HEK293T (cell line): Measurements from ENCODE around the gene ELP5.

Experiments
- ARNT ChIP-seq: fragments of 450-650 bp; IDR thresholded peaks from 2 replicates; pipeline ENCODE4 v1.6.1; 2017; ENCODE audit warnings: mild to moderate bottlenecking
- FOXK2 ChIP-seq: fragments of 450-650 bp; IDR thresholded peaks from 2 replicates; pipeline ENCODE4 v1.6.1; 2016; ENCODE audit warnings: mild to moderate bottlenecking
- LEF1 ChIP-seq: fragments of 450-650 bp; IDR thresholded peaks from 2 replicates; pipeline ENCODE4 v1.6.1; 2017; ENCODE audit warnings: mild to moderate bottlenecking, borderline replicate concordance

DNA sequence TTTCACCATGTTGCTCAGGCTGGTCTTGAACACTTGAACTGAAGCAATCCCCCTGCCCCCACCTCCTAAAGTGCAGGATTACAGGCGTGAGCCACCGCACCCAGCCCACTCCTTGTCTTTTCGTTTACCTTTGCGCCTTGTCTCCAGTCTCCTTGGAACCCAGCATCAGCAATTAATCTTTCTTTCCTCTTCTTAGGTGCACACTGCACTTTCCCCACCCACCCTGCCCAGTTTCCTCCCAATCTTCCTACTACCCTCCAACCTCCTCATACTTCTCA is 11.7 kb downstream of the ELP5 start:
- no peak for TF ChIP-seq LEF1
- TF ChIP-seq ARNT: no peak
- no peak for TF ChIP-seq FOXK2
